ENCODE results near the gene MPHOSPH10.

DNA sequence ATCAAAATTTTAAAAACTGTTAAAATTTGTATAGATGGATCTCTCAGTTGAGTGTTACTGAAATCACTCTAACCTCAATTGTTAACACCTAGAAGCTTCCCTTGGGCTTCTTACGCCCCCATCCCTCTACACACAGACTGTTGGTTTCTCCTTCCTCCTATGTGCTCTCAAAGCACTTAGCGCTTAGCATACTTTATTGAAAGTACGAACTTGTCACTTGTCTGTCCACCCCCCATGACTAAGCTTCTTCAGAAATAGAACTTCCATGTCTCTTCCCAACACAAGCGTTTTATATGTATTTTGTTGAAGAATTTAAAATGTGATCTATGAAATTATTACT is 441 bp downstream of the MPHOSPH10 start:
- TF ChIP-seq, protein P1, sequence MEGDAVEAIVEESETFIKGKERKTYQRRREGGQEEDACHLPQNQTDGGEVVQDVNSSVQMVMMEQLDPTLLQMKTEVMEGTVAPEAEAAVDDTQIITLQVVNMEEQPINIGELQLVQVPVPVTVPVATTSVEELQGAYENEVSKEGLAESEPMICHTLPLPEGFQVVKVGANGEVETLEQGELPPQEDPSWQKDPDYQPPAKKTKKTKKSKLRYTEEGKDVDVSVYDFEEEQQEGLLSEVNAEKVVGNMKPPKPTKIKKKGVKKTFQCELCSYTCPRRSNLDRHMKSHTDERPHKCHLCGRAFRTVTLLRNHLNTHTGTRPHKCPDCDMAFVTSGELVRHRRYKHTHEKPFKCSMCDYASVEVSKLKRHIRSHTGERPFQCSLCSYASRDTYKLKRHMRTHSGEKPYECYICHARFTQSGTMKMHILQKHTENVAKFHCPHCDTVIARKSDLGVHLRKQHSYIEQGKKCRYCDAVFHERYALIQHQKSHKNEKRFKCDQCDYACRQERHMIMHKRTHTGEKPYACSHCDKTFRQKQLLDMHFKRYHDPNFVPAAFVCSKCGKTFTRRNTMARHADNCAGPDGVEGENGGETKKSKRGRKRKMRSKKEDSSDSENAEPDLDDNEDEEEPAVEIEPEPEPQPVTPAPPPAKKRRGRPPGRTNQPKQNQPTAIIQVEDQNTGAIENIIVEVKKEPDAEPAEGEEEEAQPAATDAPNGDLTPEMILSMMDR (IDR thresholded peaks at IDR 0.05; ENCODE audit: borderline replicate concordance, extremely low read depth, low read length, poor library complexity, severe bottlenecking), result no peak
- TF ChIP-seq EZH2 (IDR thresholded peaks at IDR 0.05; ENCODE audit: borderline replicate concordance, low read depth, low read length, severe bottlenecking), result no peak

All from DND-41 (cell line).